Measurements from ENCODE around the gene PRPSAP2. TPM values are rescaled to one million over a fixed set of nuclear protein-coding genes. Genes with fewer than 3 reads are reported as not detected.

Gene PRPSAP2
- total RNA-seq, 2 donors from 2014 or later = 34.8 to 35.9 TPM

DNA sequence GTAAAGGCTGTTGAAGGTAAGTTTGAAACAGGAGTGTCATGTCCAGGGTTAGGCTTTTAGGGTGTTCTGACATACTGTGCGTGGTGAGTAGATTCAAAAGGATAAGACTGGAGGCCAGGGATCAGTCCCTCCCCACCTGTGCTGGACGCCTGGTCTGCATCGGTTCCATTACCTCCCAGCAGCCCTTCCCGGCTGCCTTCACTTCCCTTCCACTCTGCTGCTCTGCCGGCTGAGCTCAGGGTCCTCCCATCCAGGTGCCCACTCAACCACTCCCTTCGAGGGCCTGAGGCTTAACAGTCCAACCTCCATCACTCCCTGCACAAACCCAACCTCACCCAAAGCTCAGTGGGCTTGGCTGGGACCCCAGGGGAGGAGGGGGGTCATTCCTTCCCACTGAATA is 89.9 kb downstream of the PRPSAP2 start:
- Histone ChIP-seq H3K9ac (ENCODE audit: low read depth in 2 of 2, low read length in 2 of 2) (no peak overlapping the region), H3K4me3 (no peak overlapping the region), H3K27me3 (no peaks in the 10 kb centered on the region), H3K4me1 (no peaks in the 10 kb centered on the region), H3K27ac (no peak overlapping the region), H3K9me3 (no peaks in the 10 kb centered on the region), H3K36me3 (no peaks in the 10 kb centered on the region)
- TF ChIP-seq, protein P1, sequence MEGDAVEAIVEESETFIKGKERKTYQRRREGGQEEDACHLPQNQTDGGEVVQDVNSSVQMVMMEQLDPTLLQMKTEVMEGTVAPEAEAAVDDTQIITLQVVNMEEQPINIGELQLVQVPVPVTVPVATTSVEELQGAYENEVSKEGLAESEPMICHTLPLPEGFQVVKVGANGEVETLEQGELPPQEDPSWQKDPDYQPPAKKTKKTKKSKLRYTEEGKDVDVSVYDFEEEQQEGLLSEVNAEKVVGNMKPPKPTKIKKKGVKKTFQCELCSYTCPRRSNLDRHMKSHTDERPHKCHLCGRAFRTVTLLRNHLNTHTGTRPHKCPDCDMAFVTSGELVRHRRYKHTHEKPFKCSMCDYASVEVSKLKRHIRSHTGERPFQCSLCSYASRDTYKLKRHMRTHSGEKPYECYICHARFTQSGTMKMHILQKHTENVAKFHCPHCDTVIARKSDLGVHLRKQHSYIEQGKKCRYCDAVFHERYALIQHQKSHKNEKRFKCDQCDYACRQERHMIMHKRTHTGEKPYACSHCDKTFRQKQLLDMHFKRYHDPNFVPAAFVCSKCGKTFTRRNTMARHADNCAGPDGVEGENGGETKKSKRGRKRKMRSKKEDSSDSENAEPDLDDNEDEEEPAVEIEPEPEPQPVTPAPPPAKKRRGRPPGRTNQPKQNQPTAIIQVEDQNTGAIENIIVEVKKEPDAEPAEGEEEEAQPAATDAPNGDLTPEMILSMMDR (IDR thresholded peaks at IDR 0.05) = no peak
- no peak for DNase-seq
- intact Hi-C loops (cut with DNase I) = no loop called here

- intact Hi-C loops (cut with DNase I) = no loop called here
- H3K9me3 ChIP-seq = no peaks in the 10 kb centered on the region
- no peaks in the 10 kb centered on the region for H3K4me1 ChIP-seq
- no peaks in the 10 kb centered on the region for H3K36me3 ChIP-seq
- no peaks in the 10 kb centered on the region for H3K27me3 ChIP-seq
- no peak for DNase-seq
- no peak overlapping the region for H3K27ac ChIP-seq
- no peak overlapping the region for H3K9ac ChIP-seq (ENCODE audit: low read depth in 2 of 2, low read length in 2 of 2)
- TF ChIP-seq, protein P1 (IDR thresholded peaks at IDR 0.05) = no peak
- no peak overlapping the region for H3K4me3 ChIP-seq
Measured at GRCh38 chr17:18948476-18949006, 90.6 kb downstream of the PRPSAP2 start.

DNA sequence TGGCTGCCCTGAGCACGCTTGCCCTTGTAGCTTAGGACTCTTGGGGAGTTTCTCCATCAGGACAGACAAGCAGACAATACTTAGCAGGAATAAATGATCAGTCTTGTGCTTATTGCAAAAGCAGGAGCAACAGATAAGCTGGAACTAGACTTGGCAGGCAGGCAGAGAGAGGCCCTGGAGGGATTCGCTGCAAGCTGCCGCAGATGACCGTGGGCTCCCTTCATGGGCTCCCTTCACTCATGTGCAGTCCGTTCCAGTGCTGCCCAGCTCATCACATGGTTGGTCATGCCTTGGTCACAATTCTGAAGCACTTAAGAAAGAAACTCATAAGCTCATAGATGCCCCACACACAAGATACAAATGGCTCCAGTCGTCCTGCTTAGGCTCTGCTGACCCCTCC is 91.6 kb downstream of the PRPSAP2 start:
- Histone ChIP-seq H3K36me3 (no peaks in the 10 kb centered on the region), H3K4me3 (no peak overlapping the region), H3K9ac (ENCODE audit: low read depth in 2 of 2, low read length in 2 of 2) (no peak overlapping the region), H3K4me1 (no peaks in the 10 kb centered on the region), H3K27me3 (no peaks in the 10 kb centered on the region), H3K9me3 (no peaks in the 10 kb centered on the region), H3K27ac (no peak overlapping the region)
- TF ChIP-seq, protein P1 (IDR thresholded peaks at IDR 0.05) = no peak
- DNase-seq = no peak
- intact Hi-C loops (cut with DNase I) = no loop called here

- TF ChIP-seq, protein P1 (IDR thresholded peaks at IDR 0.05) = no peak
- Histone ChIP-seq H3K36me3 (no peaks in the 10 kb centered on the region), H3K27ac (no peak overlapping the region), H3K4me3 (no peak overlapping the region), H3K27me3 (no peaks in the 10 kb centered on the region), H3K4me1 (no peaks in the 10 kb centered on the region), H3K9me3 (no peaks in the 10 kb centered on the region), H3K9ac (ENCODE audit: low read depth in 2 of 2, low read length in 2 of 2) (no peak overlapping the region)
- DNase-seq = no peak
- intact Hi-C loops (cut with DNase I) = loop anchor here (10.0 kb wide), 1 partner anchor 136 kb away; no protein-coding TSS in a partner anchor
Measured at GRCh38 chr17:18950346-18950745, 92.4 kb downstream of the PRPSAP2 start.

- Histone ChIP-seq H3K4me3 (no peak overlapping the region), H3K9ac (ENCODE audit: low read depth in 2 of 2, low read length in 2 of 2) (no peak overlapping the region), H3K27me3 (no peaks in the 10 kb centered on the region), H3K4me1 (no peaks in the 10 kb centered on the region), H3K36me3 (no peaks in the 10 kb centered on the region), H3K9me3 (no peaks in the 10 kb centered on the region), H3K27ac (no peak overlapping the region)
- intact Hi-C loops (cut with DNase I) = loop anchor here (10.0 kb wide), 1 partner anchor 136 kb away; no protein-coding TSS in a partner anchor
- TF ChIP-seq, protein P1 (IDR thresholded peaks at IDR 0.05) = no peak
- no peak for DNase-seq
Measured at GRCh38 chr17:18950944-18951905, 93.3 kb downstream of the PRPSAP2 start.

All from colonic mucosa (tissue), 4 donors.